Measurements from ENCODE around the gene PPM1M. TPM values are rescaled to one million over a fixed set of nuclear protein-coding genes. Genes with fewer than 3 reads are reported as not detected.
A peak's percentile ranks its signal among the peaks of the same experiment; 100 is the strongest.

The PPM1M gene
- polyA plus RNA-seq, 1 donor from 2014 or later: 1.1 TPM

- Histone ChIP-seq H3K27ac (ENCODE audit: low read length) (peak within 1 kb of the TSS; percentile 93), H2AFZ (ENCODE audit: low read depth, low read length) (peak within 1 kb of the TSS; percentile 83), H3K27me3 (ENCODE audit: insufficient read depth, low read depth, low read length) (no peaks in the 10 kb centered on the region), H3K36me3 (ENCODE audit: insufficient read depth, low read length) (no peaks in the 10 kb centered on the region), H3K4me3 (ENCODE audit: low read length) (peak within 1 kb of the TSS; percentile 72), H3K4me2 (ENCODE audit: low read length) (peak within 1 kb of the TSS; percentile 75), H4K20me1 (ENCODE audit: insufficient read depth) (peaks cover 8% of the 10 kb centered on the region), H3K9me3 (ENCODE audit: low read length) (no peaks in the 10 kb centered on the region), H3F3A (ENCODE audit: insufficient read depth, low read length, poor library complexity, severe bottlenecking) (no peaks in the 10 kb centered on the region), H3K79me2 (replicated peaks; ENCODE audit: insufficient read depth, low read length) (peaks cover 45% of the 10 kb centered on the region), H3K9me2 (ENCODE audit: insufficient read depth, low read length) (no peaks in the 10 kb centered on the region), H3K9ac (ENCODE audit: low read length) (peak within 1 kb of the TSS; percentile 97)
- TF ChIP-seq EP300 (conservative IDR thresholded peaks at IDR 0.05; ENCODE audit: poor library complexity, severe bottlenecking): peak; percentile 37
- TF ChIP-seq RAD21 (conservative IDR thresholded peaks at IDR 0.05): peak; percentile 53
- peak; percentile 81 for TF ChIP-seq CTCF (IDR thresholded peaks at IDR 0.05; ENCODE audit: poor library complexity, severe bottlenecking)
- peak; percentile 100 for TF ChIP-seq TAF1 (IDR thresholded peaks at IDR 0.05; ENCODE audit: low read depth)
- TF ChIP-seq EZH2 (IDR thresholded peaks at IDR 0.05; ENCODE audit: borderline replicate concordance, insufficient read depth, low read length, poor library complexity, severe bottlenecking): no peak
- TF ChIP-seq MXI1 (conservative IDR thresholded peaks at IDR 0.05; ENCODE audit: poor library complexity, severe bottlenecking): peak; percentile 62
- TF ChIP-seq POLR2AphosphoS5 (IDR thresholded peaks at IDR 0.05): peak; percentile 98
- peak; percentile 55 for TF ChIP-seq SMC3 (conservative IDR thresholded peaks at IDR 0.05; ENCODE audit: poor library complexity)
- TF ChIP-seq REST (IDR thresholded peaks at IDR 0.05; ENCODE audit: borderline replicate concordance): peak; percentile 96
These were observed 33.0 kb downstream of the PPM1M start, which contains the start of gene WDR82 for GRCh38 chr3:52278510-52279069. TSS of gene WDR82 (minus strand) at chr3:52278649. CDS start at chr3:52278361, 288 bp downstream.

GRCh38 chr3:52279596-52279995, 34.0 kb downstream of the PPM1M start:
- TF ChIP-seq POLR2AphosphoS5 (IDR thresholded peaks at IDR 0.05): no peak
- no peaks in the 10 kb centered on the region for H3K9me3 ChIP-seq (ENCODE audit: low read length)
- no peaks in the 10 kb centered on the region for H3K9me2 ChIP-seq (ENCODE audit: insufficient read depth, low read length)
- peak overlapping the region; percentile 97 for H3K9ac ChIP-seq (ENCODE audit: low read length)
- H4K20me1 ChIP-seq (ENCODE audit: insufficient read depth): no peaks in the 10 kb centered on the region
- no peak overlapping the region for H3K27ac ChIP-seq (ENCODE audit: low read length)
- H3K4me3 ChIP-seq (ENCODE audit: low read length): peak overlapping the region; percentile 72
- no peaks in the 10 kb centered on the region for H3F3A ChIP-seq (ENCODE audit: insufficient read depth, low read length, poor library complexity, severe bottlenecking)
- H3K79me2 ChIP-seq (replicated peaks; ENCODE audit: insufficient read depth, low read length): peaks cover 35% of the 10 kb centered on the region
- no peak overlapping the region for H2AFZ ChIP-seq (ENCODE audit: low read depth, low read length)
- no peaks in the 10 kb centered on the region for H3K27me3 ChIP-seq (ENCODE audit: insufficient read depth, low read depth, low read length)
- peak overlapping the region; percentile 17 for H3K4me2 ChIP-seq (ENCODE audit: low read length)
- H3K36me3 ChIP-seq (ENCODE audit: insufficient read depth, low read length): no peaks in the 10 kb centered on the region
